Ectodermal cell (in vitro differentiated cells): Measurements from ENCODE around the gene PNN. TPM values are rescaled to one million over a fixed set of nuclear protein-coding genes. Genes with fewer than 3 reads are reported as not detected.
"Not testable (repeated sequence)": the region's sequence is repeated elsewhere in the genome, so short reads cannot be mapped to it uniquely, and the experiment has no call there.

Source experiments
- H3K27ac ChIP-seq: 2 replicates; pipeline ENCODE4 v1.7.0; 2013; ENCODE audit warnings: mild to moderate bottlenecking, low read depth, low read length; ENCODE audit not compliant: insufficient read depth, poor library complexity, severe bottlenecking
- H3K27me3 ChIP-seq: 2 replicates; pipeline ENCODE4 v1.7.0; 2013; ENCODE audit warnings: mild to moderate bottlenecking, low read length; ENCODE audit not compliant: insufficient read depth, control insufficient read depth, poor library complexity, severe bottlenecking
- H3K36me3 ChIP-seq: one replicate; pipeline ENCODE4 v1.7.0; 2013; ENCODE audit warnings: low read length; ENCODE audit not compliant: control insufficient read depth, insufficient read depth
- H3K4me1 ChIP-seq: one replicate; pipeline ENCODE4 v1.7.0; 2013; ENCODE audit warnings: low read length; ENCODE audit not compliant: control insufficient read depth, insufficient read depth
- H3K4me3 ChIP-seq: 2 replicates; pipeline ENCODE4 v1.7.0; 2013; ENCODE audit warnings: low read depth, low read length, control low read depth; ENCODE audit not compliant: insufficient read depth
- H3K9me3 ChIP-seq: 2 replicates; pipeline ENCODE4 v1.7.0; 2013; ENCODE audit warnings: mild to moderate bottlenecking, low read length, moderate library complexity; ENCODE audit not compliant: control insufficient read depth
- WGBS, 2 experiments: methylation state at CpG; one replicate each; pipeline ENCODE4 v1.1.7; 2013; ENCODE audit warnings: missing lambda C conversion rate in 2 of 2; 5-methylcytosine and 5-hydroxymethylcytosine counted together
- polyA plus RNA-seq, 4 experiments: library from polyadenylated mRNA; stranded (reverse); fragments of 50-300 nt; gene quantifications; one replicate each; pipeline ENCODE4 v1.2.3, GENCODE V29; 2013

PNN gene
- 218 TPM for polyA plus RNA-seq (2013, experiment 1 of 4)
- polyA plus RNA-seq (2013, experiment 2 of 4), result 214 TPM
- 138 TPM for polyA plus RNA-seq (2013, experiment 3 of 4)
- polyA plus RNA-seq (2013, experiment 4 of 4), result 154 TPM

DNA sequence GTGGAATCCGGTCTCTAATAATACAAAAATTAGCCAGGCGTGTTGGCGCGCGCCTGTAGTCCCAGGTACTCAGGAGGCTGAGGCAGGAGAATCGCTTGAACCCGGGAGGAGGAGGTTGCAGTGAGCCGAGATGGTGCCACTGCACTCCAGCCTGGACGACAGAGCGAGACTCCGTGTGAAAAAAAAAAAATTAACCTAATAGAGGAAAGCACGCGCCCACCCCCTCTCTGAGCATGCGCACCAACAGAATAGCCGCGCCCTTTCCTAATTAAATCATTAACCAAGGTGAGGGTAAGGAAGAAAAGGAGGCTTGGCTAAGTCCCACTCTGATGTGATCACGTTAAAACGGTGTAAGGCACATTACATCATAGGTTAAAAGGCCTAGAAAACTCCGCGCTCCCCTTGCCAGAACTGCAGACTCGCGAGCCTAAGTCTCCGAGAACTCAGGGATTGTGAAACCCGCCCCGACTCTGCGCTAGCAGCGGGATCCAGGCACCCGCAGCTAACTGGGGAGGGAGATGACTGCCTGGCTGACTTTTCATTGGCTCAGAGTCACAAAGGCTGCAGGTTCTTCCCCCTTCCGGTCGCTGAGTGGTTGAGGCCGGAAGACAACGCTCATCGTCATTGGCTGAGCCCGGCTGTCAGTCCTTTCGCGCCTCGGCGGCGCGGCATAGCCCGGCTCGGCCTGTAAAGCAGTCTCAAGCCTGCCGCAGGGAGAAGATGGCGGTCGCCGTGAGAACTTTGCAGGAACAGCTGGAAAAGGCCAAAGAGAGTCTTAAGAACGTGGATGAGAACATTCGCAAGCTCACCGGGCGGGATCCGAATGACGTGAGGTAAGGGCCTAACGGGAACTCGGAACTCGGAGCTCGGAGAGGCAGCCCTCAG is at the start of gene PNN:
PNN (plus strand) TSS at position 695 of the 885 bp plus-strand sequence; CDS start at position 721, 26 bp downstream.
- peaks cover 16% of the 10 kb centered on the region for H3K4me1 ChIP-seq
- H3K36me3 ChIP-seq, result peaks cover 30% of the 10 kb centered on the region
- H3K27ac ChIP-seq, result peak within 1 kb of the TSS; percentile 83
- 8% methylated on average over 56 of the region's 56 CpGs for WGBS, 2 experiments
- H3K27me3 ChIP-seq, result no peaks in the 10 kb centered on the region
- no peaks in the 10 kb centered on the region for H3K9me3 ChIP-seq
- H3K4me3 ChIP-seq, result peak within 1 kb of the TSS; percentile 86

DNA sequence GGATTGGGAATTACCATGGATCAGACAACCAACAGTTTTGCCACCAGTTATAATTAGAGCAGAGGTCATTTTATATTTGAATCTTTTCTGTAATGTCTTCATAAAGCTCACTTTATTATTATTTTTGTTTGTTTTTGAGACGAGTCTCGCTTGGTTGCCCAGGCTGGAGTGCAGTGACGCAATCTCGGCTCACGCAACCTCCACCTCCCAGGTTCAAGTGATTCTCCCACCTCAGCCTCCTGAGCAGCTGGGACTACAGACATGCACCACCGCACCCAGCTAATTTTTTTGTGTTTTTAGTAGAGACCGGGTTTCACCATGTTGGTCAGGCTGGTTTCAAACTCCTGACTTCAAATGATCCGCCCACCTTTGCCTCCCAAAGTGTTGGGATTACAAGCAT is 37.2 kb upstream of the PNN start:
- not testable (repeated sequence) for H3K4me1 ChIP-seq, H3K9me3 ChIP-seq, H3K4me3 ChIP-seq, H3K27me3 ChIP-seq, H3K27ac ChIP-seq
- H3K36me3 ChIP-seq, result peaks cover 11% of the 10 kb centered on the region
- WGBS, 2 experiments, result 90 to 95% methylated on average over 8 of the region's 8 CpGs

DNA sequence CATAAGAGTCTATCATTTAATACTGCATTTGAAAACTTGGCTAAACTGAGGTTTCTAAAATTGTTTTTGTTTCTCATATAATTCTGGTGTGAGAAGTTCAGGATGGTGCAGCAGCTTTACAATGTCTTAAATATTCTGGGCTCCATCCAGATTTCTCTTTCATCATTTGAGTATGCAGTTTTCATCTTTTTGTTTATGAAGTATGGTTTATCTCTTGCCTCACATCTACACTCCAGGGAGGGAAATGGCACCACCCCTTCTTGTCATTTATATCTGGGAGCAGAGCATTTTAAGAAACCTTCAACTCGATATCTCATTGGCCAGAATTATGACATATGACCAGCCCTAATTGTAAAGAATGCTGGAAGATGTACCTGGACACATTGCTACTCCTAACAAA is 36.6 kb upstream of the PNN start:
- Histone ChIP-seq H3K27ac (no peak overlapping the region), H3K4me3 (no peak overlapping the region), H3K27me3 (no peaks in the 10 kb centered on the region), H3K9me3 (no peaks in the 10 kb centered on the region), H3K4me1 (no peaks in the 10 kb centered on the region), H3K36me3 (peaks cover 11% of the 10 kb centered on the region)
- WGBS, 2 experiments, result 79 to 100% methylated on average over 1 of the region's 1 CpG

DNA sequence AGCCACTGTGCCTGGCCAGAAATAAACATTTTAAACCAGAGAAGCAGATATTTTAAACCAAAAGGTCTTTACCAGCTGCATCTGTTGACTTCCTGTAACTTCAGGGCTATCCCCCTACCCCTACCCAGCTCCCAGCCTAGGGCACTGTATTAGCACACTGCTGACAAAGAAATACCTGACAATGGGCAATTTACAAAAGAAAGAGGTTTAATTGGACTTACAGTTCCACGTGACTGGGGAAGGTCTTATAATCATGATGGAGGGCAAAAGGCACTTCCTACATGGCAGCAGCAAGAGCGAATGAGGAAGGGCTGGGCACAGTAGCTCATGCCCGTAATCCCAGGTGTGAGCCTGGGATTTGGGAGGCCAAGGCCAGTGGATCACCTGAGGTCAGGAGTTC is 34.9 kb upstream of the PNN start:
- H3K36me3 ChIP-seq, result peaks cover 3% of the 10 kb centered on the region
- H3K27ac ChIP-seq, result no peak overlapping the region
- no peaks in the 10 kb centered on the region for H3K27me3 ChIP-seq
- H3K9me3 ChIP-seq, result no peaks in the 10 kb centered on the region
- H3K4me3 ChIP-seq, result no peak overlapping the region
- 86 to 88% methylated on average over 3 of the region's 3 CpGs for WGBS, 2 experiments
- H3K4me1 ChIP-seq, result no peaks in the 10 kb centered on the region

DNA sequence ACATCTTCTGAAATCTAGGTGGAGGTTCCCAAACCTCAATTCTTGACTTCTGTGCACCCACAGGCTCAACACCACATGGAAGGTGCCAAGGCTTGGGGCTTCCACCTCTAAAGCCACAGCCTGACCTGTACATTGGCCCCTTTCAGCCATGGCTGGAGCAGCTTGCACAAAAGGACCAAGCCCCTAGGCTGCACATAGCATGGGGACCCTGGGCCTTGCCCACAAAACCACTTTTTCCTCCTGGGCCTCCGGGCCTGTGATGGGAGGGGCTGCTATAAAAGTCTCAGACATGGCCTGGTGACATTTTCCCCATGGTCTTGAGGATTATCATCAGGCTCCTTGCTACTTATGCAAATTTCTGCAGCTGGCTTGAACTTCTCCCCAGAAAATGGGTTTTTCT is 33.4 kb upstream of the PNN start:
- not testable (repeated sequence) for H3K27me3 ChIP-seq, H3K36me3 ChIP-seq

DNA sequence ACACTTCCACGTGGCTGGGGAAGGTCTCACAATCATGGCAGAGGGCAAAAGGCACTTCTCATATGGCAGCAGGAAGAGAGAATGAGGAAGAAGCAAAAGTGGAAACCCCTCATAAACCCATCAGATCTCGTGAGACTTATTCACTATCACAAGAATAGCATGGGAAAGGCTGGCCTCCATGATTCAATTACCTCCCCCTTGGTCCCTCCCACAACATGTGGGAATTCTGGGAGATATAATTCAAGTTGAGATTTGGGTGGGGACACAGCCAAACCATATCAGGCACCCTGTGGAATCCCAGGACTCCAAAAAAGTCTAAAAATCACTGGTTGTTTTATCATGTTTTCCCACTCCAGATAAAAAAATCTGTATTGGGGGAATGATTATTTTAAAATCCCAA is 31.8 kb upstream of the PNN start:
- WGBS, 2 experiments, result 70 to 76% methylated on average over 2 of the region's 2 CpGs
- H3K36me3 ChIP-seq, H3K4me3 ChIP-seq, H3K27me3 ChIP-seq, H3K27ac ChIP-seq, H3K4me1 ChIP-seq, H3K9me3 ChIP-seq: not testable (repeated sequence)

More for the DNA sequence above, 33.4 kb upstream of the PNN start:
- 96 to 100% methylated on average over 1 of the region's 1 CpG for WGBS, 2 experiments
- H3K9me3 ChIP-seq, H3K27ac ChIP-seq, H3K4me1 ChIP-seq, H3K4me3 ChIP-seq: not testable (repeated sequence)

DNA sequence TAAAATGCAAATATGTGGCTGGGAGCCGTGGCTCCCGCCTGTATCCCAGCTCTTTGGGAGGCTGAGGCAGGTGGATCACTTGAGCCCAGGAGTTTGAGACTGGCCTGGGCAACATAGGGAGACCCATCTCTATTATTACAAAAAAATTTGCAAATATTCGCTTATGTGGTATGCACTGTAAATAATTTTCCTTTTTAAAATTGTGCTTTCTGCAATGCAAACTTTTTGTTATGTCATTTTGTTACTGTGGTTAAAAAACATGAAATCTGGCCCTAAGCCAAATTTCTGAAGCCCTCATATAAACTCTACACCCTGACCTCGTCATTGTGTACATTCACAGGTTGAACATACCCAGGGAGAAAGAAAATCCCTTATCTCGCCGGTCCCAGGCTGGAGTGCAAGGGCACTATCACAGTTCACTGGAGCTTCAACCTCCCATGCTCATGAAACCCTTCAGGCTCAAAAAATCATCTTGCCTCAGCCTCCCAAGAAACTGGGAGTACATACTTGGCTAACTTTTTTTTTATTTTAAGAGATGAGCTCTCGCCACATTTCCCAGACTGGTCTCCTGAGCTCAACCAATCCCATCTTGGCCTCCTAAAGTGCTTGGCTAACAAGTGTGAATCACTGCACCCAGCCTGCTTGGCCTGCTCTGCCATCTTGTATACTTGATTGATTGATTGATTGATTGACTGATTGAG is 29.6 kb upstream of the PNN start:
- Histone ChIP-seq H3K4me1 (no peaks in the 10 kb centered on the region), H3K36me3 (no peaks in the 10 kb centered on the region), H3K27ac (no peak overlapping the region), H3K27me3 (no peaks in the 10 kb centered on the region), H3K4me3 (no peak overlapping the region), H3K9me3 (no peaks in the 10 kb centered on the region)
- WGBS, 2 experiments, result 92 to 94% methylated on average over 6 of the region's 7 CpGs

DNA sequence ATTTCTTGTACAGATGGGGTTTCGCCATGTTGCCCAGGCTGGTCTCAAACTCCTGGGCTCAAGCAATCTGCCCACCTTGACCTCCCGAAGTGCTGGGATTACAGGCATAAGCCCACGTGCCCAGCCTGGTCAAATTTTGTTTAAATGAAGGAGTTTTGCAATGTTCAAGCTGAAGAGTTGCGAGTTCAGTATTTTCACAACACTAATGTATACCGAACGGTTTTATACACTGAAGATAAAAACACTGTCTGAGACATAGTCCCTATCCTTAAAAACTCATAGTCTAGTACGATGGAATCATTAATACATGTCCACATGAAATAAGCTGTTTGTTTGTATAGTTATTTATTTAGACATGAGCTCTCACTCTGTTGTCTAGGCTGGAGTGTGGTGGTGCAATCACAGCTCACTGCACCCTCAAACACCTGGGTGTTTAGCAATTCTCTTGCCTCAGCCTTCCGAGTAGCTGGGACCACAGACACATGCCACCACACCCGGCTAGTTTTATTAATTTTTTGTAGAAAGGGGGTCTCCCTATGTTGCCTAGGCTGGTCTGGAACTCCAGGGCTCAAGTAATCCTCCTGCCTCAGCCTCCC is 20.4 kb upstream of the PNN start:
- no peaks in the 10 kb centered on the region for H3K27me3 ChIP-seq
- 97 to 99% methylated on average over 8 to 9 of the region's 9 CpGs for WGBS, 2 experiments
- no peaks in the 10 kb centered on the region for H3K4me1 ChIP-seq
- H3K9me3 ChIP-seq, result no peaks in the 10 kb centered on the region
- peaks cover 21% of the 10 kb centered on the region for H3K36me3 ChIP-seq
- H3K4me3 ChIP-seq, result no peak overlapping the region
- H3K27ac ChIP-seq, result no peak overlapping the region

DNA sequence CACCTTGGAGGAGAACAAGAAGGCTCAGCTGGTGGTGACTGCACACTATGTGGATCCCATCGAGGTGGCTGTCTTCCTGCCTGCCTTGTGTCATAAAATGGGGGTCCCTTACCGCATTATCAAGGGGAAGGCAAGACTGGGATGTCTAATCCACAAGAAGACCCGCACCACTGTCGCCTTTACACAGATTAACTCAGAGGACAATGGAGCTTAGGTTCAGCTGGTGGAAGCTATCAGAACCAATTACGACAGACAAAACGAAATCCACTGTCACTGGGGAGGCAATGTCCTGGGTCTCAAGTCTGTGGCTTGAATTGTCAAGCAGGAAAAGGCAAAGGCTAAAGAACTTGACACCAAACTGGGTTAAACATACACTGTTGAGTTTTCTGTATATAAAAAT is 17.6 kb upstream of the PNN start:
- Histone ChIP-seq H3K4me1 (no peaks in the 10 kb centered on the region), H3K4me3 (no peak overlapping the region), H3K27ac (no peak overlapping the region), H3K9me3 (no peaks in the 10 kb centered on the region), H3K27me3 (no peaks in the 10 kb centered on the region), H3K36me3 (peaks cover 25% of the 10 kb centered on the region)
- 94 to 95% methylated on average over 6 of the region's 6 CpGs for WGBS, 2 experiments
